ENCODE results near the gene SLCO3A1.

DNA sequence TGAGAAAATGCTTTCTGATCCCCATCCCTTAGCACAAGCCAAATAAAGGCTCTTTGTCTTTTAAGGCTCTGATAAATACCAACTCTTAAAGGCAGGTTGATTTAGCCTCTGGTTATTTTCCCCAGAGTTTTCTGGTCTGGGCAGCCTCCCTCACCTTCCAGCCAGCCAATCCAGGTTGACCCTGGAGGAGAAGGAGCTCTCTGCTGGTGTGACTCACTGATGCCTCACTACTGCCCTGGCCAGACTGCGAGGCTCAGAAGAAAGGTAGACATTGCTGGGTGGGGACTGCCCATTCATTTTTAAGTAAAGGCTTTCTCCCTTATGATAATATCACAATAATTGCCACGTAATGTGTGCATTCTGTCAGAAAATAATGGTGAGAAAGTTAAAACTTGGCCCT is 37.1 kb downstream of the SLCO3A1 start:
- TF ChIP-seq, protein P1, sequence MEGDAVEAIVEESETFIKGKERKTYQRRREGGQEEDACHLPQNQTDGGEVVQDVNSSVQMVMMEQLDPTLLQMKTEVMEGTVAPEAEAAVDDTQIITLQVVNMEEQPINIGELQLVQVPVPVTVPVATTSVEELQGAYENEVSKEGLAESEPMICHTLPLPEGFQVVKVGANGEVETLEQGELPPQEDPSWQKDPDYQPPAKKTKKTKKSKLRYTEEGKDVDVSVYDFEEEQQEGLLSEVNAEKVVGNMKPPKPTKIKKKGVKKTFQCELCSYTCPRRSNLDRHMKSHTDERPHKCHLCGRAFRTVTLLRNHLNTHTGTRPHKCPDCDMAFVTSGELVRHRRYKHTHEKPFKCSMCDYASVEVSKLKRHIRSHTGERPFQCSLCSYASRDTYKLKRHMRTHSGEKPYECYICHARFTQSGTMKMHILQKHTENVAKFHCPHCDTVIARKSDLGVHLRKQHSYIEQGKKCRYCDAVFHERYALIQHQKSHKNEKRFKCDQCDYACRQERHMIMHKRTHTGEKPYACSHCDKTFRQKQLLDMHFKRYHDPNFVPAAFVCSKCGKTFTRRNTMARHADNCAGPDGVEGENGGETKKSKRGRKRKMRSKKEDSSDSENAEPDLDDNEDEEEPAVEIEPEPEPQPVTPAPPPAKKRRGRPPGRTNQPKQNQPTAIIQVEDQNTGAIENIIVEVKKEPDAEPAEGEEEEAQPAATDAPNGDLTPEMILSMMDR (conservative IDR thresholded peaks at IDR 0.05 in 1 of 2, IDR thresholded peaks at IDR 0.05 in 1 of 2; ENCODE audit: low read depth in 1 of 2, low read length in 2 of 2), result no peak
- no peak for TF ChIP-seq EZH2 (IDR thresholded peaks at IDR 0.05; ENCODE audit: low read length, missing control alignments)
